Dermis microvascular lymphatic vessel endothelial cell (primary cell): ENCODE data around the gene PTTG1. TPM values are rescaled to one million over a fixed set of nuclear protein-coding genes. Genes with fewer than 3 reads are reported as not detected.
A peak's percentile ranks its signal among the peaks of the same experiment; 100 is the strongest.

Experiments used
- DNase-seq, 2 donors: peaks; one replicate each; pipeline versions ENCODE4 v3.0.0 to v3.0.0-alpha.2; 2010; ENCODE audit warnings: low read depth in 2 of 2
- total RNA-seq: library from RNA; depleted of rRNA; stranded (reverse); fragments of >200 nt; gene quantifications from 2 replicates; pipeline ENCODE4 v1.2.1, GENCODE V29; 2014

Gene PTTG1
- 47.0 and 102 TPM in 2 replicates for total RNA-seq

- peak; percentile 90 to 99 for DNase-seq
Measured at GRCh38 chr5:160421625-160422258, at the start of gene PTTG1. PTTG1 (plus strand) TSS chr5:160421855; CDS start chr5:160422313, 458 bp downstream.

- no peak for DNase-seq
Measured at GRCh38 chr5:160375166-160375565, 46.5 kb upstream of the PTTG1 start.

GRCh38 chr5:160375701-160376100, 46.0 kb upstream of the PTTG1 start:
- no peak for DNase-seq

GRCh38 chr5:160376416-160376815, 45.2 kb upstream of the PTTG1 start:
- DNase-seq = no peak

- no peak for DNase-seq
Measured at GRCh38 chr5:160377651-160378050, 44.0 kb upstream of the PTTG1 start.

GRCh38 chr5:160378330-160378729, 43.3 kb upstream of the PTTG1 start:
- no peak for DNase-seq

GRCh38 chr5:160379511-160379910, 42.1 kb upstream of the PTTG1 start:
- DNase-seq = no peak

GRCh38 chr5:160380041-160380440, 41.6 kb upstream of the PTTG1 start:
- DNase-seq = no peak

GRCh38 chr5:160382346-160382745, 39.3 kb upstream of the PTTG1 start:
- no peak for DNase-seq

GRCh38 chr5:160384681-160385080, 37.0 kb upstream of the PTTG1 start:
- no peak for DNase-seq

- no peak for DNase-seq
Measured at GRCh38 chr5:160385496-160385895, 36.2 kb upstream of the PTTG1 start.

- no peak for DNase-seq
Measured at GRCh38 chr5:160387445-160387844, 34.2 kb upstream of the PTTG1 start.

GRCh38 chr5:160390787-160391696, 30.6 kb upstream of the PTTG1 start:
- peak in 1 of 2 donors; percentile 41 for DNase-seq

- no peak for DNase-seq
Measured at GRCh38 chr5:160395111-160395510, 26.5 kb upstream of the PTTG1 start.

- no peak for DNase-seq
Measured at GRCh38 chr5:160397492-160397891, 24.2 kb upstream of the PTTG1 start.

- no peak for DNase-seq
Measured at GRCh38 chr5:160398806-160399205, 22.8 kb upstream of the PTTG1 start.

GRCh38 chr5:160399402-160400353, 22.0 kb upstream of the PTTG1 start, which contains the start of gene FAM200C:
FAM200C (minus strand) TSS chr5:160400054; CDS start chr5:160395490, 4,564 bp downstream.
- DNase-seq = peak; percentile 83 to 93

- DNase-seq = peak; percentile 93 to 97
Measured at GRCh38 chr5:160418561-160419457, 2.8 kb upstream of the PTTG1 start, which contains the start of gene SLU7. SLU7 (minus strand) TSS chr5:160419081; CDS start chr5:160415294, 3,787 bp downstream.

GRCh38 chr5:160419458-160420330, 2.0 kb upstream of the PTTG1 start:
- DNase-seq = no peak

GRCh38 chr5:160420331-160420610, 1.4 kb upstream of the PTTG1 start:
- no peak for DNase-seq
